ENCODE measurements around the gene DNAH6. TPM values are rescaled to one million over a fixed set of nuclear protein-coding genes. Genes with fewer than 3 reads are reported as not detected.

The DNAH6 gene
- total RNA-seq, 3 donors from 2014 or later: 1.2 to 1.3 (median 1.3) TPM

GRCh38 chr2:84478867-84479266 lies 37.4 kb upstream of the DNAH6 start:
- H3K4me3 ChIP-seq: no peak overlapping the region
- no peak for ATAC-seq
- intact Hi-C loops (cut with DNase I, micrococcal nuclease): no loop called here
- H3K36me3 ChIP-seq (ENCODE audit: low read depth): no peaks in the 10 kb centered on the region
- H3K9me3 ChIP-seq: peaks cover 12% of the 10 kb centered on the region
- TF ChIP-seq CTCF (IDR thresholded peaks at IDR 0.05): no peak
- H3K4me1 ChIP-seq (ENCODE audit: low read depth): no peaks in the 10 kb centered on the region
- no peak for DNase-seq

DNA sequence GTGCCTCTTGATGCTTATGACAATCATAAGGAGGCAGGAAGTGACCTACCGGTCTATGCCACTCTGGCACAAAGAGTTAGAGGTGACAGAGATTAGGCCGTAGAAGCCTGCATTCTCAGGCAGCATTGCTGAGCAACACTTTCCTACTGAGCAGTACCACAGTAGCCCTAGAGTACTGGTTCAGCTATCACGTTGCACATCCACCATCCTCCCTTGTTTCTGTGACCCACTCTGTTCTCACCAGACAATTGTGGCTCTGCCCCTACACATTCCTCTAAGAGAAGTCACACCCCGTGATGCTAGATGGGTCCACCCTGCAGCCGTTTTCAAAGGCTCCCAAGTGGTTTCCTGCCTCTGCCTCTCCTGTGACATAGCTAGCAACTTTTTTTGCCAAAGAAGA lies 34.6 kb upstream of the DNAH6 start:
- Histone ChIP-seq H3K4me1 (ENCODE audit: low read depth) (no peaks in the 10 kb centered on the region), H3K4me3 (no peak overlapping the region), H3K9me3 (peaks cover 10% of the 10 kb centered on the region), H3K36me3 (ENCODE audit: low read depth) (no peaks in the 10 kb centered on the region)
- no peak for ATAC-seq
- no peak for DNase-seq
- intact Hi-C loops (cut with DNase I, micrococcal nuclease): no loop called here
- no peak for TF ChIP-seq CTCF (IDR thresholded peaks at IDR 0.05)

DNA sequence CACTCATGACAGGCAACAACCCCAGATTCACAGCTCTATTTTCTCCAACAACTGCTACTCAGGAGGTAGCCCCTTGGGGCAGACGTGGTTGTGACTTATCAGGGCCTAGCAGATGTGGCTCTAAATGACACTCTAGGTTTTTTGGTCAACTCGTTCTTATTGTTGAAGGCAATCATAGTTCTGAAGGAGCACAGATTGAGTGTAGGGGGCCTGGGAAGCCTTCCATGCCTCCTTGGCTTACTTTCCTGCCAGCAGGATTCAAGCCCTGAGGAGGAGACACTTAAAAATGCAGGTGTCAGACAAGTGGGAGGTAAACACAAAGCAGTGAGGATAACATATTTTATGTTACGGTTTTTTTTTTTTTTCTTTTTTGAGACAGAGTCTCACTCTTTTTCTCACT lies 33.7 kb upstream of the DNAH6 start:
- DNase-seq (no peak), ATAC-seq (no peak)
- no peak for TF ChIP-seq CTCF (IDR thresholded peaks at IDR 0.05)
- no peak overlapping the region for H3K4me3 ChIP-seq
- intact Hi-C loops (cut with DNase I, micrococcal nuclease): no loop called here
- H3K4me1 ChIP-seq (ENCODE audit: low read depth): no peaks in the 10 kb centered on the region
- peaks cover 3% of the 10 kb centered on the region for H3K9me3 ChIP-seq
- H3K36me3 ChIP-seq (ENCODE audit: low read depth): no peaks in the 10 kb centered on the region

GRCh38 chr2:84483320-84483719 lies 33.0 kb upstream of the DNAH6 start:
- intact Hi-C loops (cut with DNase I, micrococcal nuclease): no loop called here
- H3K9me3 ChIP-seq: no peaks in the 10 kb centered on the region
- no peaks in the 10 kb centered on the region for H3K36me3 ChIP-seq (ENCODE audit: low read depth)
- no peak overlapping the region for H3K4me3 ChIP-seq
- ATAC-seq (no peak), DNase-seq (no peak)
- H3K4me1 ChIP-seq (ENCODE audit: low read depth): peaks cover 2% of the 10 kb centered on the region
- TF ChIP-seq CTCF (IDR thresholded peaks at IDR 0.05): no peak

- ATAC-seq (peak; percentile 96), DNase-seq (peak in 1 of 3 donors; percentile 89)
- Histone ChIP-seq H3K4me3 (no peak overlapping the region), H3K36me3 (ENCODE audit: low read depth) (no peaks in the 10 kb centered on the region), H3K4me1 (ENCODE audit: low read depth) (peaks cover 2% of the 10 kb centered on the region), H3K9me3 (no peaks in the 10 kb centered on the region)
- no peak for TF ChIP-seq CTCF (IDR thresholded peaks at IDR 0.05)
- intact Hi-C loops (cut with DNase I, micrococcal nuclease): no loop called here
Observed at GRCh38 chr2:84486441-84487115, 29.7 kb upstream of the DNAH6 start.

Data from mucosa of descending colon (tissue), 3 donors.